ENCODE measurements around the gene CRTC1. TPM values are rescaled to one million over a fixed set of nuclear protein-coding genes. Genes with fewer than 3 reads are reported as not detected.
"Not testable (repeated sequence)": the region's sequence is repeated elsewhere in the genome, so short reads cannot be mapped to it uniquely, and the experiment has no call there.

CRTC1 gene
- total RNA-seq, 1 donor from 2014 or later: 39.7 TPM

- no peak overlapping the region for H3K27ac Mint-ChIP-seq
- peaks cover 4% of the 10 kb centered on the region for H3K4me1 Mint-ChIP-seq (ENCODE audit: low read depth)
- H3K27me3 Mint-ChIP-seq: no peaks in the 10 kb centered on the region
- peak; percentile 51 for TF ChIP-seq CTCF (IDR thresholded peaks at IDR 0.05; ENCODE audit: unreplicated experiment)
- no peak for DNase-seq (ENCODE audit: low spot score, unreplicated experiment)
- H3K9me3 Mint-ChIP-seq (ENCODE audit: low read depth): no peaks in the 10 kb centered on the region
- no peaks in the 10 kb centered on the region for H3K36me3 Mint-ChIP-seq (ENCODE audit: insufficient read depth)
- H3K4me3 Mint-ChIP-seq (ENCODE audit: low read depth): no peak overlapping the region
These were observed 7.7 kb upstream of the CRTC1 start for GRCh38 chr19:18675779-18676178.

- Mint-ChIP-seq H3K4me1 (ENCODE audit: low read depth) (peaks cover 4% of the 10 kb centered on the region), H3K9me3 (ENCODE audit: low read depth) (no peaks in the 10 kb centered on the region), H3K27ac (no peak overlapping the region), H3K4me3 (ENCODE audit: low read depth) (no peak overlapping the region), H3K36me3 (ENCODE audit: insufficient read depth) (no peaks in the 10 kb centered on the region), H3K27me3 (no peaks in the 10 kb centered on the region)
- TF ChIP-seq CTCF (IDR thresholded peaks at IDR 0.05; ENCODE audit: unreplicated experiment): no peak
- no peak for DNase-seq (ENCODE audit: low spot score, unreplicated experiment)
These were observed 6.8 kb upstream of the CRTC1 start for GRCh38 chr19:18676692-18677091.

GRCh38 chr19:18677156-18677555 lies 6.3 kb upstream of the CRTC1 start:
- no peaks in the 10 kb centered on the region for H3K27me3 Mint-ChIP-seq
- H3K9me3 Mint-ChIP-seq (ENCODE audit: low read depth): no peaks in the 10 kb centered on the region
- DNase-seq (ENCODE audit: low spot score, unreplicated experiment): no peak
- H3K36me3 Mint-ChIP-seq (ENCODE audit: insufficient read depth): no peaks in the 10 kb centered on the region
- H3K4me3 Mint-ChIP-seq (ENCODE audit: low read depth): no peak overlapping the region
- no peak for TF ChIP-seq CTCF (IDR thresholded peaks at IDR 0.05; ENCODE audit: unreplicated experiment)
- no peak overlapping the region for H3K27ac Mint-ChIP-seq
- H3K4me1 Mint-ChIP-seq (ENCODE audit: low read depth): peaks cover 4% of the 10 kb centered on the region

- not testable (repeated sequence) for H3K4me3 Mint-ChIP-seq (ENCODE audit: low read depth); H3K27me3 Mint-ChIP-seq; H3K36me3 Mint-ChIP-seq (ENCODE audit: insufficient read depth); DNase-seq (ENCODE audit: low spot score, unreplicated experiment); H3K27ac Mint-ChIP-seq; H3K9me3 Mint-ChIP-seq (ENCODE audit: low read depth)
- peaks cover 11% of the 10 kb centered on the region for H3K4me1 Mint-ChIP-seq (ENCODE audit: low read depth)
These were observed 3.3 kb upstream of the CRTC1 start for GRCh38 chr19:18680148-18680547.

- H3K4me1 Mint-ChIP-seq (ENCODE audit: low read depth): peaks cover 12% of the 10 kb centered on the region
- H3K27ac Mint-ChIP-seq: peak overlapping the region; percentile 95
- H3K36me3 Mint-ChIP-seq (ENCODE audit: insufficient read depth): no peaks in the 10 kb centered on the region
- H3K9me3 Mint-ChIP-seq (ENCODE audit: low read depth): no peaks in the 10 kb centered on the region
- DNase-seq (ENCODE audit: low spot score, unreplicated experiment): no peak
- no peaks in the 10 kb centered on the region for H3K27me3 Mint-ChIP-seq
- no peak for TF ChIP-seq CTCF (IDR thresholded peaks at IDR 0.05; ENCODE audit: unreplicated experiment)
- peak overlapping the region; percentile 79 for H3K4me3 Mint-ChIP-seq (ENCODE audit: low read depth)
These were observed 722 bp upstream of the CRTC1 start for GRCh38 chr19:18682807-18683108.

- no peaks in the 10 kb centered on the region for H3K9me3 Mint-ChIP-seq (ENCODE audit: low read depth)
- TF ChIP-seq CTCF (IDR thresholded peaks at IDR 0.05; ENCODE audit: unreplicated experiment): no peak
- H3K27ac Mint-ChIP-seq: peak overlapping the region; percentile 37
- H3K4me1 Mint-ChIP-seq (ENCODE audit: low read depth): peaks cover 8% of the 10 kb centered on the region
- peaks cover 1% of the 10 kb centered on the region for H3K36me3 Mint-ChIP-seq (ENCODE audit: insufficient read depth)
- DNase-seq (ENCODE audit: low spot score, unreplicated experiment): no peak
- peak overlapping the region; percentile 87 for H3K4me3 Mint-ChIP-seq (ENCODE audit: low read depth)
- H3K27me3 Mint-ChIP-seq: no peaks in the 10 kb centered on the region
These were observed 620 bp downstream of the CRTC1 start for GRCh38 chr19:18683958-18684641.

Measured in progenitor cell of endocrine pancreas (in vitro differentiated cells).